Thoracic aorta (tissue), 2 donors: ENCODE measurements around the gene AUTS2. TPM values are rescaled to one million over a fixed set of nuclear protein-coding genes. Genes with fewer than 3 reads are reported as not detected.

Experiments used
- ATAC-seq: fragments of 150-250 bp; one replicate; pipeline ENCODE4 v1.8.0; 2017; ENCODE audit warnings: low read depth; ENCODE audit not compliant: insufficient number of reproducible peaks, low FRiP score
- DNase-seq: peaks from one replicate; pipeline ENCODE4 v3.0.0-alpha.2; 2020; ENCODE audit warnings: low spot score
- H3K27ac ChIP-seq, 2 donors: fragments of 200-600 bp; sonication (generic); 1 replicate in 1 of 2; 2 replicates in 1 of 2; pipeline ENCODE4 v1.5.1; 2016; ENCODE audit warnings: mild to moderate bottlenecking in 2 of 2, moderate library complexity in 2 of 2
- H3K27me3 ChIP-seq: fragments of 200-600 bp; sonication (generic); replicated peaks from 2 replicates; pipeline ENCODE4 v1.6.0; 2016; ENCODE audit warnings: mild to moderate bottlenecking; ENCODE audit not compliant: insufficient read depth
- H3K36me3 ChIP-seq: fragments of 200-600 bp; sonication (generic); one replicate; pipeline ENCODE4 v1.5.1; 2016
- H3K4me1 ChIP-seq, 2 donors: fragments of 200-600 bp; sonication (generic); 1 replicate in 1 of 2; 2 replicates in 1 of 2; pipeline versions ENCODE4 v1.5.1 to v1.6.0; 2016; ENCODE audit warnings: low read depth in 2 of 2, mild to moderate bottlenecking in 1 of 2; ENCODE audit not compliant: control insufficient read depth in 1 of 2
- H3K4me3 ChIP-seq: fragments of 200-600 bp; sonication (generic); 2 replicates; pipeline ENCODE4 v1.5.1; 2016; ENCODE audit warnings: mild to moderate bottlenecking
- H3K9me3 ChIP-seq: fragments of 200-600 bp; sonication (generic); 2 replicates; pipeline ENCODE4 v1.5.1; 2016
- total RNA-seq, 2 donors: library from RNA; depleted of rRNA; stranded (reverse); fragments of >200 nt; gene quantifications; one replicate each; pipeline versions ENCODE4 v1.1.0 to v1.2.3, GENCODE V29; 2016
- TF ChIP-seq, protein P1 (sequence below): fragments of 200-600 bp; sonication (generic); IDR thresholded peaks from one replicate; pipeline ENCODE4 v1.5.1; 2019; ENCODE audit warnings: antibody characterized with exemption

AUTS2 gene
- total RNA-seq, 2 donors from 2014 or later = 49.4 to 101 TPM

DNA sequence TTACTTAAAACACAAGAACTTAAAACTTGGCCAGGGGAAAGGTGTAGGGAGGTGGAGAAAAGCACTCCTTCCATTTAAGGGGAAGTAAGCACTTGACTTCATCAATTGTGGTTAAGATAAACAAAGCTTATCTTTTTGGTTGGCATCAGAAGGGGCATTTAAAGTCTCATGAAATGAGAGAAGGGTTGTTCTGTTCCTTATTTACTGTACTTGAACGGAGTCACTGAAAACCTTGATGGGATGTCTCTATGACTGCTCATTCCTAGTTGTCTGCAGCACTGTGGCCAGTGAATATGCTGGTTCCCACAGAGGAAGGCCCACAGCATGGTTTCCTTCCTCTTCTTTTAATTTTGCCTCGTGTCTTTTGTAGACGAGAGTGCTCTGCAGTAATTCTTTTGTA lies 229.3 kb downstream of the AUTS2 start:
- TF ChIP-seq, protein P1, sequence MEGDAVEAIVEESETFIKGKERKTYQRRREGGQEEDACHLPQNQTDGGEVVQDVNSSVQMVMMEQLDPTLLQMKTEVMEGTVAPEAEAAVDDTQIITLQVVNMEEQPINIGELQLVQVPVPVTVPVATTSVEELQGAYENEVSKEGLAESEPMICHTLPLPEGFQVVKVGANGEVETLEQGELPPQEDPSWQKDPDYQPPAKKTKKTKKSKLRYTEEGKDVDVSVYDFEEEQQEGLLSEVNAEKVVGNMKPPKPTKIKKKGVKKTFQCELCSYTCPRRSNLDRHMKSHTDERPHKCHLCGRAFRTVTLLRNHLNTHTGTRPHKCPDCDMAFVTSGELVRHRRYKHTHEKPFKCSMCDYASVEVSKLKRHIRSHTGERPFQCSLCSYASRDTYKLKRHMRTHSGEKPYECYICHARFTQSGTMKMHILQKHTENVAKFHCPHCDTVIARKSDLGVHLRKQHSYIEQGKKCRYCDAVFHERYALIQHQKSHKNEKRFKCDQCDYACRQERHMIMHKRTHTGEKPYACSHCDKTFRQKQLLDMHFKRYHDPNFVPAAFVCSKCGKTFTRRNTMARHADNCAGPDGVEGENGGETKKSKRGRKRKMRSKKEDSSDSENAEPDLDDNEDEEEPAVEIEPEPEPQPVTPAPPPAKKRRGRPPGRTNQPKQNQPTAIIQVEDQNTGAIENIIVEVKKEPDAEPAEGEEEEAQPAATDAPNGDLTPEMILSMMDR = no peak
- no peaks in the 10 kb centered on the region for H3K9me3 ChIP-seq
- H3K27me3 ChIP-seq = no peaks in the 10 kb centered on the region
- H3K4me3 ChIP-seq = no peak overlapping the region
- ATAC-seq = no peak
- H3K4me1 ChIP-seq = no peaks in the 10 kb centered on the region
- no peak overlapping the region for H3K27ac ChIP-seq
- H3K36me3 ChIP-seq = no peaks in the 10 kb centered on the region
- DNase-seq = no peak

DNA sequence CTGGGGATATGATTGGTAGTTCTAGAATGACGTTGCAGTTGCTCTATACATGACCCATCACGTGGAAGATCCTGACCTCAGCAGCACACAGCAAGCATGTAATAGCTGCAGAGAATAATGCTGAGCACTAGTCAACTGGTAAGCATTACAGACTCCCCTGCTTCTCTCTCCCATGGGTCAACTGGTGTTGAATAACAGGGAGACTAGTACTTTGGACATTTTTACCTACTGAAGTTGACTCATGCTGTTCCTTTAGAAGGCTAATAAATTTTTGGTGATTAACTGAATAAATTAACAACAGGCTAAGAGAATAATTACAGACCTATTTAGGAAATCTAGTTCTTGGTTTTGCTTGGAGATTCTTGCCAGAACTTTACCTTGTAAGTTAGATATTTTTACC lies 234.1 kb downstream of the AUTS2 start:
- H3K9me3 ChIP-seq = no peaks in the 10 kb centered on the region
- H3K4me1 ChIP-seq = no peaks in the 10 kb centered on the region
- ATAC-seq (no peak), DNase-seq (no peak)
- no peaks in the 10 kb centered on the region for H3K27me3 ChIP-seq
- no peak overlapping the region for H3K4me3 ChIP-seq
- TF ChIP-seq, protein P1 = no peak
- H3K27ac ChIP-seq = no peak overlapping the region
- H3K36me3 ChIP-seq = no peaks in the 10 kb centered on the region

DNA sequence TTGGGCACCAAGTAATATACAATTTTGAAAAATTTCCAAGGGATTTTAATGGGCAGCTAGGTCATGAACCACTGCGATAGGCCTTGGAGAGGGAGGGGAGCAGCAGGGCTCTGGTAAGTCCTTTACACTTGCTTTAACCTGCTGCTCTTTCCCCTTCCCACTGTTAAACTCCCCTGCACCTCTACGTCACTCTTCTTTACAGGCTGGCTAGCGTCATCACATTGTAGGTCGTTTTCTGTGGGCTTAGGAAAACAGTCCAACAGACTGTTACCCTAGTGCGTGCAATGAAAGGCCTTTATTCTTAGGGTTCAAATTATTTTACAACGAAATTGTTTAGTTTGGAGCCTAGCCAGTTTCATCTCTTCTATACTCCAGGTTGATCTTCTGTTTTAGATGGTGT lies 235.7 kb downstream of the AUTS2 start:
- DNase-seq (no peak), ATAC-seq (no peak)
- Histone ChIP-seq H3K36me3 (no peaks in the 10 kb centered on the region), H3K27ac (no peak overlapping the region), H3K4me1 (no peaks in the 10 kb centered on the region), H3K4me3 (no peak overlapping the region), H3K27me3 (no peaks in the 10 kb centered on the region), H3K9me3 (no peaks in the 10 kb centered on the region)
- TF ChIP-seq, protein P1 = no peak

DNA sequence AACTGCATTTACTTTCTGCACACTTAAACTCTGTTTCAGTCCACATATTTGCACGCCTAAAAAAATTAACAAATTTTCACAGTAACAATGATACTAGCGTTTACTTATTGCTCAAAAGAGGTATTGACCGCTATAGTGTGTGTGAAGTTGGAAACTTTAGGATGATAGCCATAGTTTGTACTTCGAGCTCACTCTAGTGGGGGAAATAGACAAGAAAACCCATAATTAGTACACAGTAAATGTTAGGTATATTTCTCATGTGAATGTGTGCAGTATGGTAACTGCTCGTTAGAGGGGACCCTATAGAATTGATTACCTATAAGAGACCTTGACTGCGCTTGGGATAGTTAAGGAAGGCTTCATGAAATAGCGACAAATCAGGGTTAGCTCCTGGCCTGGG lies 238.4 kb downstream of the AUTS2 start:
- Histone ChIP-seq H3K4me1 (no peaks in the 10 kb centered on the region), H3K36me3 (no peaks in the 10 kb centered on the region), H3K27ac (no peak overlapping the region), H3K9me3 (no peaks in the 10 kb centered on the region), H3K4me3 (no peak overlapping the region), H3K27me3 (no peaks in the 10 kb centered on the region)
- TF ChIP-seq, protein P1 = no peak
- ATAC-seq = no peak
- no peak for DNase-seq

DNA sequence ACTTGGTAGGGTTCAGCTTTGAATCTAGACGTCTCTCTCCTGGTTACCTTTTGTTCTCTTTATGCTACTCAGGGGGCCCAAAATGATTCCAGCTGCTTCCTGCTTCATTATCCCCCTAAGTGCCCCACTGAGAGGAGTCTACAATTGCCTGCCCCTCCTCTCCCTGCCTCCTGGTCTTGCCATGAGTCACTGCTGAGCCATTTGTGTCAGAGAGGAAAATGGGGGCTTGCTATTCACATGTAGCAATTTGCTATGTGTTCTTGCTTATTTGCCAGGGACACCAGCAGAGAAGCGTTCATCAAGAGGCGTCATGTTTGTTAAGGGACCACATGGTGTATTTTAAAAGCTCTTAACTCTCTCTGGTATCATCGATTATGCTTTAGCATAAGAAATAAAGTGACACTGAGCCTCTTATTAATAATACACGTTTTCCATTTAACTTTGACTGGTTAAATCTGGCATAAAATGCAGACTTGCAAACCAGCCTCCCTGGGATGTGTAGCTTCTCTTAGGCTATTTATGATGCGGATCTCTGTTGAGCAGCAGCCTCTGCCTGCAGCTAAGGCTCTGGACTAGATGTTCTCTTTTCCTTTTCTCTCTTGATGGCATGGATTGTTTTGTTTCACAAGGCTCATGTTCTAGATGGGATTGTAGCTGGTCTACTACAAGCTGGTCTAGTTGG lies 239.3 kb downstream of the AUTS2 start:
- Histone ChIP-seq H3K9me3 (no peaks in the 10 kb centered on the region), H3K4me3 (no peak overlapping the region), H3K36me3 (no peaks in the 10 kb centered on the region), H3K27me3 (no peaks in the 10 kb centered on the region), H3K4me1 (no peaks in the 10 kb centered on the region), H3K27ac (no peak overlapping the region)
- DNase-seq = no peak
- TF ChIP-seq, protein P1 = no peak
- ATAC-seq = no peak
